GM21367 (cell line): ENCODE measurements around the gene DNAJC5.

Experiments used
- ATAC-seq: cut with Tn5 transposase; IDR thresholded peaks from one replicate; pipeline ENCODE4 v1.9.1; 2021; ENCODE audit not compliant: unreplicated experiment

DNAJC5 gene

DNA sequence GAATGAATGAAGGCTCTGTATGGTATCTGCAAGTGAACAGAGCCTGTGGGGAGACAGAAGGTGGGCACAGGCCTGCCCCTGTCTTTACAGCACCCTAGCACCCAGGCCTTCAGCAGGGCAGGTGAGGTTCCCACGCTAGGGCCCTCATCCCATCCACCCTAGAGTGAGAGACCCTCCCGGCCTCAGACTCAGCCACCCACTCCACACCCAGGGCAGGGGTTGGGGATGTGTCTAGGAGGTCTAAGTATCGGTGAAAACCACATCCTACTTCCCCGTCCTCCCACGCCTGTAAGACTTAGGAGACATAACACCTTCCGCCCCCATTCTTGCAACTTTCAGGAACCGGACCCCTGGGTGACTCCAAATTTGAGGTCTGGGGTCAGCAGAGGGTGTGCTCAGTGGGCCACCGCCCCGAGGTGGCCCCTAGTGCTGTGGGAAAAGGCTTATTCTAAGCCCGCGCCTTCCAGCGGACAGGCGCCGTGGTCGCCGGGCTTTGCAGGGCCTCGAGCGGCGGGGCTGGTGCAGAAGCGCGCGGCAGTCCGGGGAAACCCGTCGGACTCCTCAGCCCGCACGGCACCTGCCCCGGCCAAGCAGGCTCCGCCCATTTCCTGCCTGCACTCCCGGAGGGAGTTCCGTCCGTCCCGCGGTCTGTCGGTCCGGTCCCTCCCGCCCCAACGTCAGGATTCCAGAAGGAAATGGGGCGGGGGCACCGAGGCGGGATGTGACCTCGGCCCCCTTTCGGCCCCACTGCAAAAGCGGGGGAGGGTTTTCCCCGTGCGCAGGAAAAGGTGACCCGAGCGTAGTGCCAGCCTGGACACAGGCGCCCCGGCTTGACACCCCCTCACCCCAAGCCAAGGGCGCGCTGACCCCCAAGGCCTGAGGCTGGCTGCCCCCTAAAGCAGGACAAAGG lies 83.6 kb downstream of the DNAJC5 start:
- no peak for ATAC-seq

DNA sequence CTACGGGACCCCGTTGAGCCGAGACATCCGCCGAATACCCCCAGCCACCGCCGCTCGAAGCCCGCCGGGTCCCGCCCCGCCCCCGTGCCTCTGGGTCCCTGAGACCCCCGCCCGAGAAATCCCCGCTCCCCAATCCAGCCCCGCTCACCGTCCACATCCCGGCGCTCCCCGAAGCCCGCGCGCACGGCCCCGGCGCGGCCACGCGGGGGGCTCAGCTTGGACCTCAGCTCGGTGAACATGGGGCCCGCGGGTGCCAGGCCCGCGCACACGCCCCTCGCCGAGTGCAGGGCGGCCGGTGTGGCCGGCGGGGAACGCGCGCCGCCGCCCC lies 84.3 kb downstream of the DNAJC5 start:
- no peak for ATAC-seq

DNA sequence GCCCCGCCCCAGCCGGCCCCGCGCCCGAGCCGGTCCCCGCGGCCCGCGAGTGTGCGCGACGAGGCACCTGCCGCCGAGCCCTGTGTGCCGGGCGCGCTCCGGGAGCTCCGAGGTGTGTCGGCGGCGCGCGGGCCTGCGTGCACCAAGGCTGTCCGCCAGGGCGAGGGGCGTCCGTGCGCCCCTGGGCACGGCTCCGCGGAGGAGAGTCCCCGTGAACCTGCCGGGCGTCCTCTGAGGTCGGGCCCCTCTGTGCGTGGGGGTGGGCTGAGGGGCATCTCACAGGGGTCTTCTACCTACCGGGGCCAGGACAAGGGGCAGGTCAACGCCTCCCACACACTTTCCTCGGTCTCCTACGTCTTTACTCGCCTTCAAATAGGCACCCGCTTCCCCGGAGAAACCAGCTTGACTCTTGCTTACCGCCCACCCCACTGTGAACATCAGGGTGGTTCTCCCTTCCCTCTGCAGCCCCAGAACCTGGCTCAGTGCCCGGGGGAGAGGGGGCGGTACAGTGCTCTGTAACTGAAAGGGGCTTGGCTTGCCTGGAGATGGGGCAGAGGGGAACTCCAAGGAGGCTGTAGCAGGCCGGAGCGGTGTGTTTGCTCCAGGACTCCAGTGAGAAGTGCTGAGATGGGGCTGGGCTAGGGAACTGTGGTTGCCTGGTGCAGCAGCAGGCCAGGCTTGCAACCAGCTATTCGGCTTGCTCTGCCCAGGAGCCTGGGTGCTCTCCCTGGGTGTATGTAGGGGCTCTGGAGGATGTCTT lies 84.8 kb downstream of the DNAJC5 start, which contains the start of gene SAMD10:
Gene SAMD10, minus strand, starts transcription at position 86 of the 760 bp plus-strand sequence. CDS start 175 bp downstream, outside the sequence.
- no peak for ATAC-seq

DNA sequence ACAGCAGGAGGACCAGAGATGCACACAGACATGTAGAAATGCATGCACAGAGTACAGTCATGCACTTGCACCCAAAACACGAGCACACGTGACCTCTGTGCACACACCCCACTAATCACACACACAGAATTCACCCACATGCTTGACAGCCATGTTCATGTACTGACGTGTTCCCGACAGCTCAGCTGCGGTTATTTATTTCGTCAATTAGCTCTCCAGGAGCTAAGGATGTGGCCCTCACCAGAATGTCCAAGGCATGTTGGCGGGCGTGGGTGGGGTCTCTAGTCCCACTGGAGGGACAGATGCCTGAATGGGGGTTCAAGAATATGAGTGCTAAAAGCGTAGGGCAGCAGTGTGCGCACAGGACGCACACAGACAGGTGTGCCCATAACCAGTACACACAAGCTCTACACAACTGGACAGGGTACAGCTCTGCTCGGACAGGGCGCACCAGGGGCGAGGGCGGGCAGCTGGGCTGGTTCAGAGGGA lies 85.4 kb downstream of the DNAJC5 start:
- no peak for ATAC-seq

DNA sequence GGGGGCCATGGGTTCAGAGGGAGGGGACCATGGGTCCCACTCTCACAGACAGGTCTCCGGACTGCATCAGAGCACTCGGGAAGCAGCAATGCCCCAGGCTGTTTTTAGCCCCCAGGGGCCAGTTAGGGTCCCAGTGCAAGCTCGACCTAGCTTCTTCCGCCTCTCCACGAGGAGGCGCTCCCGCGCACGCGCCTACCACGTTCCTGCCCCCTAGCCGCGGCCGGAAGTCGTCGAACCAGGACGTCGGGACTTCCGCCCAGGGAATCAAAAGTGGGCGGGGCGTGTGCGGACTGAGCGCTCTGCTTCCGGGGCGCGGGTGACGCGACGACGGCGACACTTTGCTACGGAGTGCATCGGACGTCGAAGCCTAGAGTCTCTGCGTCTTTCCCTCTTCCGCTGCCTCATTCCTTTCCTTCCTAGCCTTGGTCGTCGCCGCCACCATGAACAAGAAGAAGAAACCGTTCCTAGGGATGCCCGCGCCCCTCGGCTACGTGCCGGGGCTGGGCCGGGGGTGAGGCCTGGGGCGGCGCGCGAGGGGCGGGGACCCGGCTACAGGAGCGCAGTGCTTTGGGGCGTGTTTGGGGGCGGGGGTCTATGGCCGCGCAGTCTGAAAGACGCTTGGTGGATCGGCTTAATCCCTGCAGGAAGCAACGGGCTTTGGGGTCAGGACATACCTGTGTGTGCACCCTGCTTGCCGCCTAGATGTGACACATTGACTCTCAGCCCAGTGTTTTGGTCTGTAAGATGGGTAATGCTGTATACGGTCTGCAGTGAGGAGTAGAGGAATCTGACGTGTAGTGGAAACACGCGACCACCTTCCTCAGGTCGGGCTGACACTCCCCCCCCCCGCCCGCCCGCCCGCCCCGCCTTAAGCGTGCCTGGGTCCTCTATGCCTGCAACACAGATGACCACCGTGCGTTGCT lies 86.1 kb downstream of the DNAJC5 start, which contains the start of gene PRPF6:
Gene PRPF6, plus strand, starts transcription at position 327 of the 923 bp plus-strand sequence. Its CDS starts 114 bp downstream, at position 441.
- ATAC-seq: peak; percentile 39

DNA sequence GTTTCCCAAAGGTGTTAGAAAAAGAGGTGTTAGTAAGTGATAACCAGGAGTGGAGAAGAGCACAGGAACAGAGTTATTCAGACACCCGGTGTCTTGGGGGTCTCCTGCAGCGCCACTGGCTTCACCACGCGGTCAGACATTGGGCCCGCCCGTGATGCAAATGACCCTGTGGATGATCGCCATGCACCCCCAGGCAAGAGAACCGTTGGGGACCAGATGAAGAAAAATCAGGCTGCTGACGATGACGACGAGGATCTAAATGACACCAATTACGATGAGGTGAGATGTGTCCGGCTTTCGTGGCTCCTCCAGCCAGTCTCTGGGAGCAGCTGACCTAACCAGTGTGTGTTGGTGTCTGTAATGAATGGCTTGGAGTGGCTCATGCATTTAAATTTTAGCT lies 88.0 kb downstream of the DNAJC5 start:
- no peak for ATAC-seq
